Mucosa of descending colon (tissue), 3 donors: Measurements from ENCODE around the gene MAP2. TPM values are rescaled to one million over a fixed set of nuclear protein-coding genes. Genes with fewer than 3 reads are reported as not detected.

Experiments
- ATAC-seq: fragments of 200-7000 bp; cut with Tn5 transposase; one replicate; pipeline ENCODE4 v1.9.1; 2020; ENCODE audit warnings: mild to moderate bottlenecking, moderate library complexity
- DNase-seq, 3 donors: peaks; one replicate each; pipeline ENCODE4 v3.0.0-alpha.2; 2020
- H3K36me3 ChIP-seq: fragments of 200-600 bp; one replicate; pipeline ENCODE4 v1.8.0; 2021; ENCODE audit warnings: low read depth, mild to moderate bottlenecking
- H3K4me1 ChIP-seq: fragments of 200-600 bp; one replicate; pipeline ENCODE4 v1.8.0; 2021; ENCODE audit warnings: low read depth, mild to moderate bottlenecking
- H3K4me3 ChIP-seq: fragments of 200-600 bp; one replicate; pipeline ENCODE4 v1.8.0; 2021; ENCODE audit warnings: mild to moderate bottlenecking
- H3K9me3 ChIP-seq: fragments of 200-600 bp; one replicate; pipeline ENCODE4 v1.8.0; 2021; ENCODE audit warnings: mild to moderate bottlenecking
- intact Hi-C, 2 donors: fragments of 100-400 bp; cut with DNase I in 1 of 2; cut with micrococcal nuclease in 1 of 2; formaldehyde crosslinking; loops; one replicate each; pipeline versions ENCODE4 v1.11.0 to v1.11.1; 2022; cut with DNase I, micrococcal nuclease
- total RNA-seq, 3 donors: library from RNA; stranded (reverse); fragmentation: NEBNext Ultra II Directional in 2 of 3; extraction: Animal tissue kit (Norgen Biotek cat#: 25700) in 2 of 3; gene quantifications; one replicate each; pipeline versions ENCODE4 v1.2.1 to v1.2.4, GENCODE V29; 2021 to 2023
- TF ChIP-seq, protein P1 (sequence below): fragments of 200-600 bp; IDR thresholded peaks from one replicate; pipeline ENCODE4 v1.8.0; 2022; ENCODE audit warnings: antibody characterized with exemption, mild to moderate bottlenecking
- donor health status: DM: no; HTN: no; CAD: no; lungs with moderate emphysema.
- donor health status: DM: no; HTN: no; CAD: no.
- donor health status: DM: no; HTN: yes; CAD: no.

MAP2 gene
- total RNA-seq, 3 donors from 2014 or later = 2.3 to 8.4 (median 2.5) TPM

DNA sequence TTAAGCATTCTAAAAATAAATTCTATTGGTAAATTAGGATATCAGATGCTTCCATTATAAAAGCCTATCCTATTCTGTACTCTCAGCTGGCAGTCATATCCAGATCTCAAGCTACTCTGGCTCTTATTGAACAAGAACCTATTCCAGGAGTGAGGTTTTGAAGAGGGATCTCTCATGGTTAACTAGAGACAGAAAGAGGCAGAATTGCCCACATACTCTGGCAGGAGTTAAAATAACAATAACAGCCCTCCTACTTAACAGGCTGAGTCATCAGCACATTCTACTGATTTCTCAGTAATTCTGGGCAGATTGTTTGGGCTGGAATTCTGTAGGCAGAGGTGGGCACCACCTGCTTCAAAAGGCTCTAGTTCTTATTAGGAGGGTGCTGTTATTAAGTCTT lies 205.8 kb downstream of the MAP2 start:
- TF ChIP-seq, protein P1, sequence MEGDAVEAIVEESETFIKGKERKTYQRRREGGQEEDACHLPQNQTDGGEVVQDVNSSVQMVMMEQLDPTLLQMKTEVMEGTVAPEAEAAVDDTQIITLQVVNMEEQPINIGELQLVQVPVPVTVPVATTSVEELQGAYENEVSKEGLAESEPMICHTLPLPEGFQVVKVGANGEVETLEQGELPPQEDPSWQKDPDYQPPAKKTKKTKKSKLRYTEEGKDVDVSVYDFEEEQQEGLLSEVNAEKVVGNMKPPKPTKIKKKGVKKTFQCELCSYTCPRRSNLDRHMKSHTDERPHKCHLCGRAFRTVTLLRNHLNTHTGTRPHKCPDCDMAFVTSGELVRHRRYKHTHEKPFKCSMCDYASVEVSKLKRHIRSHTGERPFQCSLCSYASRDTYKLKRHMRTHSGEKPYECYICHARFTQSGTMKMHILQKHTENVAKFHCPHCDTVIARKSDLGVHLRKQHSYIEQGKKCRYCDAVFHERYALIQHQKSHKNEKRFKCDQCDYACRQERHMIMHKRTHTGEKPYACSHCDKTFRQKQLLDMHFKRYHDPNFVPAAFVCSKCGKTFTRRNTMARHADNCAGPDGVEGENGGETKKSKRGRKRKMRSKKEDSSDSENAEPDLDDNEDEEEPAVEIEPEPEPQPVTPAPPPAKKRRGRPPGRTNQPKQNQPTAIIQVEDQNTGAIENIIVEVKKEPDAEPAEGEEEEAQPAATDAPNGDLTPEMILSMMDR = no peak
- intact Hi-C loops = no loop called here
- no peaks in the 10 kb centered on the region for H3K4me1 ChIP-seq
- H3K36me3 ChIP-seq = no peaks in the 10 kb centered on the region
- H3K9me3 ChIP-seq = no peaks in the 10 kb centered on the region
- DNase-seq (no peak), ATAC-seq (no peak)
- H3K4me3 ChIP-seq = no peak overlapping the region

DNA sequence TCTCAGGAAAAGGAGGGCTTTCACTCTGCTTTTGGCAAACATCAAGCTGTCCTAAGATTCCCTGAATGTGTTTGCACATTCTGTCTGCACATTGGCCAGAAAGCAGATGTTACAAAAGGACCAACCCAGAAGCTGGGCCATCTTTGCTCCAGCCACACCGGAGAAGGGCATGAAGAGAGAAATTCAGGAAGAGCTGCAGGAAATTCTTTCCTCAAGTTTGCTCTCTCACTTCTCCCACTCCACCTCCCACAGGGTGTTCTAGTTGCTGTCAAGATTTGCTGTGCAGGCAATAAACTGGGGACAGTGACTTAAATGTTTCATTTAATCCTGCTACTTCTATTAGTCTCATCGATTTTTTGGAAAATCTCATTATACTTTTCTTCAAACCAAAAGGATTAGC lies 210.1 kb downstream of the MAP2 start:
- H3K4me3 ChIP-seq = no peak overlapping the region
- DNase-seq (no peak), ATAC-seq (no peak)
- intact Hi-C loops = no loop called here
- TF ChIP-seq, protein P1 = no peak
- H3K9me3 ChIP-seq = no peaks in the 10 kb centered on the region
- H3K36me3 ChIP-seq = no peaks in the 10 kb centered on the region
- no peaks in the 10 kb centered on the region for H3K4me1 ChIP-seq

DNA sequence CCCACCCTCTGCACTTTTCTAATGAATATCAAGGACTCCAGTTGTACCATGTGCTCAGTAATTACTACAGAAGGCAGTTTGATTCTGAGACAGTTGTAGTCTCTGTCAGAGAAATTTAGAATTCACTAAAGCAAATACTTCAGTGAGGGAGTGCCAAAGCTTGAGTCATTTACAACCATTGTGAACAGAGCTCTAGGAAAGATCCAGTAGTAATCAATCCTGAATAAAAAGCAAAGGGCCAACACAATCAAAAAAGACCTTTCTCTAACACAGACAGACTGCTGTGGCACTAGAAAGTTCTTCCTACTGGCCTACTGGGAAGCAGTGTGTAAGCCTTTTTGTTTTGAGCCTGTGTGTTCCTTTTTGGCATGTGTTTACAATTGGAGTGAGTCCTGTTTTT lies 212.2 kb downstream of the MAP2 start:
- Histone ChIP-seq H3K9me3 (no peaks in the 10 kb centered on the region), H3K4me3 (no peak overlapping the region), H3K36me3 (no peaks in the 10 kb centered on the region), H3K4me1 (no peaks in the 10 kb centered on the region)
- DNase-seq (no peak), ATAC-seq (no peak)
- TF ChIP-seq, protein P1 = no peak
- intact Hi-C loops = no loop called here

DNA sequence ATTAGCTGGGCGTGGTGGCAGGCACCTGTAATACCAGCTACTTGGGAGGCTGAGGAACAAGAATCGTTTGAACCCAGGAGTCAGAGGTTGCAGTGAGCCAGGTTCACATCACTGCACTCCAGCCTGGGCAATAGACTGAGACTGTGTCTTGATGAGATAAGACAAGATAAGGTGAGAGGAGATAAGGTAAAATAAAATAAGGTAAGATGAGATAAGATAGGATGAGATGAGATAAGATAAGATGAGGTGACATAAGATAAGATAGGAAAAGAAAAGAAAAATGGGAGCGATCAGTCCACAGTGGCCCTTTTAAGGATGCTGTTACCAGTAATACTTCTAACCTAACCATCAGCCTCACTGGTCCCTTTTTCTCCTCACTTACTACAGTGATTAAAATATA lies 213.4 kb downstream of the MAP2 start:
- TF ChIP-seq, protein P1 = no peak
- intact Hi-C loops = no loop called here
- no peak for DNase-seq

DNA sequence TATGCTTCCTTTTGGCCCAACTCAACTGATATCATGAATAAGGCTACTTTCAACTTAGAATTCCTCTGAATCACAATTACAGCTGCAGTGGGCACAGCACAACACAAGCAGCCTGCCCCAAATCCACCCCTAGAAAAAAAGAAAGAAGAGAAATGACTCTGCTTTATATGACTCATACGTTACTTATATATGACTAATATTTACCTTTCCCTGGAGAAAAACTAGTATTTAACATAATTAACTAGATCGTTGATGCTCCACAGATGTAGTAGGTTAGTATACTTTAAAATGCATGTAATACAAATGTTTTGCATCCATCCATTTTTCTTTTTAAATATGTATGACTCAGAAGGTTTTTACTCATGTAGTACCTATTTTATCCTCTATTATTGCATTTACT lies 214.5 kb downstream of the MAP2 start:
- no peak for DNase-seq
- Histone ChIP-seq H3K4me3 (no peak overlapping the region), H3K9me3 (no peaks in the 10 kb centered on the region), H3K4me1 (no peaks in the 10 kb centered on the region), H3K36me3 (no peaks in the 10 kb centered on the region)
- ATAC-seq = no peak
- intact Hi-C loops = no loop called here
- TF ChIP-seq, protein P1 = no peak

More for the DNA sequence above, 213.4 kb downstream of the MAP2 start:
- H3K36me3 ChIP-seq = no peaks in the 10 kb centered on the region
- no peaks in the 10 kb centered on the region for H3K9me3 ChIP-seq
- no peaks in the 10 kb centered on the region for H3K4me1 ChIP-seq
- no peak overlapping the region for H3K4me3 ChIP-seq
- ATAC-seq = no peak

DNA sequence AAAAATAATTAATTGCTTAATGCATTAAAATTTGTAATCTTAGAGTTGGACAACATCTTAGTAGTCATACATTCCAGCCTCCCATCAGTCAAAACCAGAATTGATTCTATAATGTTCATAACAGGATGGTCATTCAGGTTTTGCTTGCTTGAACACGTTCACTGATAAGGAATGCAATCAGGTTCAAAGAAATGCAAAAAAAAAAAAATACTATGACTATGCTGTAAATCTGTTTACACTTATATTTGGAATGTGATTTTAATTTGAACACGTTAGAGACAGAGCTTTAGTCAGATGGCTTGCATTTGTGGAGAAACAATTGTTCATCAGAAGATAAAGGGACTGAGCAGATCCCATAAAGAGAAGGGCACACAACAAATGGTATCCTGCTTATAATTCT lies 216.5 kb downstream of the MAP2 start:
- intact Hi-C loops = no loop called here
- no peaks in the 10 kb centered on the region for H3K36me3 ChIP-seq
- no peaks in the 10 kb centered on the region for H3K9me3 ChIP-seq
- no peak overlapping the region for H3K4me3 ChIP-seq
- TF ChIP-seq, protein P1 = no peak
- ATAC-seq (no peak), DNase-seq (no peak)
- H3K4me1 ChIP-seq = no peaks in the 10 kb centered on the region
